Left lung (tissue), 4 donors: ENCODE measurements around the gene MSL3B.

ENCODE experiments used
- ATAC-seq: fragments of 200-7000 bp; cut with Tn5 transposase; one replicate; pipeline ENCODE4 v1.9.1; 2020; ENCODE audit warnings: moderate library complexity
- DNase-seq, 4 donors: peaks; one replicate each; pipeline ENCODE4 v3.0.0-alpha.2; 2013 to 2020
- H3K27ac ChIP-seq, 2 donors: fragments of 200-600 bp; sonication (generic) in 1 of 2; one replicate each; pipeline versions ENCODE4 v1.5.0 to v1.8.0; 2020 to 2021
- H3K27me3 ChIP-seq, 2 donors: fragments of 200-600 bp; sonication (generic) in 1 of 2; one replicate each; pipeline versions ENCODE4 v1.5.0 to v1.8.0; 2020 to 2021
- H3K36me3 ChIP-seq, 2 donors: fragments of 200-600 bp; sonication (generic) in 1 of 2; one replicate each; pipeline versions ENCODE4 v1.5.0 to v1.8.0; 2020 to 2021
- H3K4me1 ChIP-seq, 2 donors: fragments of 200-600 bp; one replicate each; pipeline ENCODE4 v1.8.0; 2021
- H3K4me3 ChIP-seq, 2 donors: fragments of 200-600 bp; sonication (generic) in 1 of 2; one replicate each; pipeline versions ENCODE4 v1.5.0 to v1.8.0; 2020 to 2021; ENCODE audit warnings: mild to moderate bottlenecking in 1 of 2
- H3K9me3 ChIP-seq, 2 donors: fragments of 200-600 bp; sonication (generic) in 1 of 2; one replicate each; pipeline versions ENCODE4 v1.5.0 to v1.8.0; 2020 to 2021
- intact Hi-C, 2 donors: fragments of 100-400 bp; cut with DNase I; formaldehyde crosslinking; loops; one replicate each; pipeline versions ENCODE4 v1.11.2 to v1.14.2; 2022
- TF ChIP-seq, protein P1 (sequence below), 2 donors: fragments of 200-600 bp; sonication (generic) in 1 of 2; IDR thresholded peaks; one replicate each; pipeline versions ENCODE4 v1.5.0 to v1.8.0; 2021; ENCODE audit warnings: antibody characterized with exemption in 2 of 2
- donor health status: DM: no; HTN: yes; CAD: no.
- donor health status: DM: no; HTN: no; CAD: no.

The MSL3B gene

DNA sequence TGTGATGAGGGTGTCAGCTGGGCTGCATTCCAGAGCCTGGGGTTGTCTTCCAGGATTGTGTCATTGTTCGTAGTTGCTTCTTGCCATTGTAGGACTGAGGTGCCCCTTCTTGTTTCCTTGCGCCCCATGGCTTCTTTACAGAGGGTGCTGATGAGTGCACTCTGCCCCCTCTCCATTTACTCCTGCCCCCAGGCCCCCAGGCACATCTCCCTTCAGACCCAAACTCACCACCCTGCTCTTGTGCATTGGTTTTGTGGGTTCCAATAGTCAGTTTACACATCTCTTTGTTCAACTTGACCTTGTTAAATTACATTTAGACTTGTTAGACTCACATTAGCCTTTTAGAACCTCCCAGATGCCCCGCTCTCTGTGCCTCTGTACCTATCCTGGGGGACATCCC lies 47.0 kb downstream of the MSL3B start:
- TF ChIP-seq, protein P1, sequence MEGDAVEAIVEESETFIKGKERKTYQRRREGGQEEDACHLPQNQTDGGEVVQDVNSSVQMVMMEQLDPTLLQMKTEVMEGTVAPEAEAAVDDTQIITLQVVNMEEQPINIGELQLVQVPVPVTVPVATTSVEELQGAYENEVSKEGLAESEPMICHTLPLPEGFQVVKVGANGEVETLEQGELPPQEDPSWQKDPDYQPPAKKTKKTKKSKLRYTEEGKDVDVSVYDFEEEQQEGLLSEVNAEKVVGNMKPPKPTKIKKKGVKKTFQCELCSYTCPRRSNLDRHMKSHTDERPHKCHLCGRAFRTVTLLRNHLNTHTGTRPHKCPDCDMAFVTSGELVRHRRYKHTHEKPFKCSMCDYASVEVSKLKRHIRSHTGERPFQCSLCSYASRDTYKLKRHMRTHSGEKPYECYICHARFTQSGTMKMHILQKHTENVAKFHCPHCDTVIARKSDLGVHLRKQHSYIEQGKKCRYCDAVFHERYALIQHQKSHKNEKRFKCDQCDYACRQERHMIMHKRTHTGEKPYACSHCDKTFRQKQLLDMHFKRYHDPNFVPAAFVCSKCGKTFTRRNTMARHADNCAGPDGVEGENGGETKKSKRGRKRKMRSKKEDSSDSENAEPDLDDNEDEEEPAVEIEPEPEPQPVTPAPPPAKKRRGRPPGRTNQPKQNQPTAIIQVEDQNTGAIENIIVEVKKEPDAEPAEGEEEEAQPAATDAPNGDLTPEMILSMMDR (IDR thresholded peaks at IDR 0.05) = no peak
- H3K27ac ChIP-seq = no peak overlapping the region
- intact Hi-C loops = no loop called here
- no peak overlapping the region for H3K4me3 ChIP-seq
- no peaks in the 10 kb centered on the region for H3K9me3 ChIP-seq
- no peaks in the 10 kb centered on the region for H3K27me3 ChIP-seq
- ATAC-seq (no peak), DNase-seq (no peak)
- H3K4me1 ChIP-seq = no peaks in the 10 kb centered on the region
- H3K36me3 ChIP-seq = no peaks in the 10 kb centered on the region

DNA sequence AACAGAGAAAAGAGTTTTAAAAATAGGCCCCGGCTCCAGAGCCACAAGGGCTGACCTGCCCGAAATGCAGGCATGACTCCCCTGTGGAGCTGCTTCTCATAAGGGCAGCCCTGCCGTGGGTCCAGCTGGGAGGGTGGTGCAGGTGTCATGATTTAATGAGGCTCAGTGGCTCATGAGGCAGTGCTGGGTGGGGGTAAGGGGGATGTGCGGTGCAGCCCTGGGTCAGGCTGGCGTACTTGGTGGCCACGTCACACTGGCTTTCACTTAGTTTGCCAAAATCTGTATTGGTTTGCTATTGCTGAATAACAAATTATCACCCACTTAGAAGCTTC lies 47.4 kb downstream of the MSL3B start:
- no peak overlapping the region for H3K27ac ChIP-seq
- no peaks in the 10 kb centered on the region for H3K36me3 ChIP-seq
- ATAC-seq = no peak
- TF ChIP-seq, protein P1 (IDR thresholded peaks at IDR 0.05) = no peak
- no peak for DNase-seq
- intact Hi-C loops = no loop called here
- H3K4me1 ChIP-seq = no peaks in the 10 kb centered on the region
- H3K27me3 ChIP-seq = no peaks in the 10 kb centered on the region
- no peak overlapping the region for H3K4me3 ChIP-seq
- H3K9me3 ChIP-seq = peaks cover 0 to 4% of the 10 kb centered on the region in 2 donors

DNA sequence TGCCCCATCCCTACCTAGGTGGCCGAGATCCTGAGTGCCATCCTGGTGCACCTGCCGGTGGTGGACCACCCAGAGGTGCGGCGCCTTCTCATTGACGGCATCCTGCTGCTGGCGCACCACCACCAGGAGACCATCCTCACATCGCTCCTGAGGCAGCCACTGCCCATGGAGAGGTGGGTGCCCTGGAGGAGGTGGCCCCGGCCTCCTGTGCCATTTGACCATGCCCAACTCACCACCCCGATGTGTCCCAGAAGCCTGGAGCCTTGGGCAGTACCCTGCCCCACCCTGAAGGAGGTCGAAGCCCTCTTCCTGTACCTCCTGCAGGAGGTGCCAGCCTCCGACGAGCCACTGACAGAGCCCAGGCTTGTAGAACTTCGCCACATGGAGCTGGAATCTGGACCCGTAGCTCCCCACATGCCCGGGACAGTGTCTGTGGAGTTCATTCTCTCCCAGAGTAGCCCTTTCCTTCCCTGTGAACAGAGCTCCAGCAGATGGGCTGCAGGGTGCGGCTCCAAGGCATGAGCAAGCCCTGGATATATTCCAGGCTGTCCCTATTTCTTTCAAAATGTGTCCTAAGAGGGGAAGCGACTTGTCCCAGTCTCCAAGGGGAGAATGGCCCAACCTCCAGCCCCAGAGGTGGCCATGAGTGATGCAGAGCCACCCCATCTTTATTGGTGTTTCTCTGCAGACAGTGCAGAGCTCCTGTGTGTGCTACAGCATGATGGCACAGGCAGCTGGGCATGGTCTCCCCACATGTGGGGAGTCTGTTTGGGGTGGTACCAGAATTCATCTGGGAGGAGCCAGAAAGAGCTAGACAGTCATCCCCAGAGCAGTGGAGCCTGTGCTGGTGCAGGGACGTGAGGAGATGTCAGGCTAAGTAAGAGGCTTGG lies 48.1 kb downstream of the MSL3B start:
- TF ChIP-seq, protein P1 (IDR thresholded peaks at IDR 0.05) = no peak
- ATAC-seq = no peak
- no peak overlapping the region for H3K4me3 ChIP-seq
- peaks cover 0 to 4% of the 10 kb centered on the region in 2 donors for H3K9me3 ChIP-seq
- intact Hi-C loops = no loop called here
- H3K27ac ChIP-seq = no peak overlapping the region
- DNase-seq = peak in 1 of 4 donors; percentile 49
- no peaks in the 10 kb centered on the region for H3K4me1 ChIP-seq
- no peaks in the 10 kb centered on the region for H3K27me3 ChIP-seq
- H3K36me3 ChIP-seq = no peaks in the 10 kb centered on the region

DNA sequence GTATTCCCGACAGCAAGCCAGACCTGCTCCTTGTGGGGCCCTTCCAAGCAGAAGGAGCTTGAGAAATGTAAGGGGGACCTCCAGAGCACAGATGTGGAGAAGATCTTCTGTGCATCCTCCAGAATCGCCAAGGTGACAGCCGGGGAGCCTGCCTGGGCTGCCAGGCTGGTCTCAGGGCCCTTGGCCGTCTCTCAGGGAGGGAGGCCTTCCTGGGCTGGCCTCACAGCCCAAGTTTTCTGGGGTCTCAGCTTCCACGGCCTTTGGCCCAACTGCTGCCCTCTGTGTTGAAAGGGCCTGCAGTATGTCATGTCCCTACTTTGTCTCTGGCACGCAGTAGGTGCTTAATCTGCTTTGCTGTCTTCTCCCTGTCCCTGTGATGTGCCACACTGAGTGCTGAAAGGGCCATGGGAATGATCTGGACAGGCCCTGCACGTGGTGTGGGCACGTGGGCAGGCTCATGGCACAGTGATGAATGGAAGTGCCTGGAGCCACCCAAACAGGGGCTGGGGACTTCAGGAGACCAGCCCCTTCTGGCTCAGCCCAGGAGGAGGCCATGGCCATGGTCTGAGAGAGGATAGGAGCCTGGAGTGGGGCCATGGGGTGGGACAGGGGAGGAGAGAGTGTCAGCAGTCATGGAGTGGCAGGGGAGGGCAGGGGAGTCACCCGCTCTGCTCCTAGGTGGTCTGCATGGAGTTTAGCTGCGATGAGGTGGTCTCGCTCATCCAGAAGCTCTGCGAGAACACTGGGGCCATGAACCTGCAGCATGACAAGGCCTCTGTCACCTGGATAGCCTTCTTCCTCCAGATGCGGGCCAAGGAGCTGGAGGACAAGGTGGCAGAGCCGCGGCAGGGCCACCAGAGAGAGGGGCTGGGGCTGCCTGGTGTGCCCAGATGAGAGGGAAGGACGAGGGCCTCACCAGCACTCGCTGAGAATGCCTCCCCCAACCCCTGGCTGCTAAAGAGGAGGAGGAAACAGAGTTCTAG lies 49.3 kb downstream of the MSL3B start:
- ATAC-seq (no peak), DNase-seq (peak in 1 of 4 donors; percentile 59)
- intact Hi-C loops = no loop called here

More for the DNA sequence above, 49.3 kb downstream of the MSL3B start:
- H3K36me3 ChIP-seq = no peaks in the 10 kb centered on the region
- H3K4me3 ChIP-seq = no peak overlapping the region
- H3K27me3 ChIP-seq = no peaks in the 10 kb centered on the region
- TF ChIP-seq, protein P1 (IDR thresholded peaks at IDR 0.05) = no peak
- H3K4me1 ChIP-seq = no peaks in the 10 kb centered on the region
- no peak overlapping the region for H3K27ac ChIP-seq
- peaks cover 0 to 4% of the 10 kb centered on the region in 2 donors for H3K9me3 ChIP-seq
